MM.1S (cell line): Measurements from ENCODE around the gene ITGB6.

Experiments
- DNase-seq: peaks from one replicate; pipeline ENCODE4 v3.0.0-alpha.2; 2015
- H2AFZ ChIP-seq: fragments of 300-600 bp; sonication (generic); 2 replicates; pipeline ENCODE4 v1.6.0; 2016; ENCODE audit warnings: antibody characterized with exemption, low read length
- H3F3A ChIP-seq: fragments of 300-600 bp; sonication (generic); 2 replicates; pipeline ENCODE4 v1.6.1; 2016; ENCODE audit warnings: mild to moderate bottlenecking, antibody characterized with exemption, low read length, moderate library complexity, mixed read lengths; ENCODE audit not compliant: insufficient read depth
- H3K27ac ChIP-seq: fragments of 300-600 bp; sonication (generic); 2 replicates; pipeline ENCODE4 v1.5.1; 2016; ENCODE audit warnings: mild to moderate bottlenecking, low read length
- H3K27me3 ChIP-seq: fragments of 300-600 bp; sonication (generic); replicated peaks from 2 replicates; pipeline ENCODE4 v1.6.0; 2016; ENCODE audit warnings: low read length; ENCODE audit not compliant: insufficient read depth
- H3K36me3 ChIP-seq: fragments of 300-600 bp; sonication (generic); replicated peaks from 2 replicates; pipeline ENCODE4 v1.6.1; 2016; ENCODE audit warnings: mild to moderate bottlenecking, low read length, mixed read lengths; ENCODE audit not compliant: insufficient read depth
- H3K4me1 ChIP-seq: fragments of 300-600 bp; sonication (generic); 2 replicates; pipeline ENCODE4 v1.6.1; 2016; ENCODE audit warnings: low read length, mixed read lengths
- H3K4me2 ChIP-seq: fragments of 300-600 bp; sonication (generic); 2 replicates; pipeline ENCODE4 v1.6.0; 2016; ENCODE audit warnings: low read depth, low read length
- H3K4me3 ChIP-seq: fragments of 300-600 bp; sonication (generic); 2 replicates; pipeline ENCODE4 v1.5.1; 2016; ENCODE audit warnings: low read length, mixed read lengths
- H3K79me2 ChIP-seq: fragments of 300-600 bp; sonication (generic); 2 replicates; pipeline ENCODE4 v1.6.1; 2016; ENCODE audit warnings: mixed run types, low read length, mixed read lengths
- H3K9ac ChIP-seq: fragments of 300-600 bp; sonication (generic); 2 replicates; pipeline ENCODE4 v1.6.1; 2016; ENCODE audit warnings: low read length, mixed read lengths
- H3K9me2 ChIP-seq: fragments of 300-600 bp; sonication (generic); replicated peaks from 2 replicates; pipeline ENCODE4 v1.6.1; 2016; ENCODE audit warnings: mild to moderate bottlenecking, low read length, mixed read lengths; ENCODE audit not compliant: insufficient read depth
- H3K9me3 ChIP-seq: fragments of 300-600 bp; sonication (generic); replicated peaks from 2 replicates; pipeline ENCODE4 v1.6.1; 2016; ENCODE audit warnings: mild to moderate bottlenecking, low read length, mixed read lengths; ENCODE audit not compliant: insufficient read depth
- H4K20me1 ChIP-seq: fragments of 300-600 bp; sonication (generic); 2 replicates; pipeline ENCODE4 v1.6.1; 2016; ENCODE audit warnings: mild to moderate bottlenecking, low read length, moderate library complexity, mixed read lengths; ENCODE audit not compliant: insufficient read depth
- EZH2 ChIP-seq: fragments of 300-600 bp; sonication (generic); optimal IDR thresholded peaks from 2 replicates; pipeline ENCODE3; 2017; ENCODE audit warnings: low read depth, mild to moderate bottlenecking, antibody characterized with exemption, low read length, mixed read lengths
- EZH2phosphoT487 ChIP-seq: fragments of 300-600 bp; sonication (generic); IDR thresholded peaks from 2 replicates; pipeline ENCODE4 v1.6.1; 2018; ENCODE audit warnings: antibody characterized with exemption, low read length
- TF ChIP-seq, protein P1 (sequence below): fragments of 300-600 bp; sonication (generic); IDR thresholded peaks from 2 replicates; pipeline ENCODE4 v1.5.1; 2016; ENCODE audit warnings: antibody characterized with exemption, low read length, mixed read lengths

ITGB6 gene

GRCh38 chr2:160076241-160076640 lies 123.8 kb downstream of the ITGB6 start:
- Histone ChIP-seq H3K9me2 (no peaks in the 10 kb centered on the region), H3F3A (peaks cover 11% of the 10 kb centered on the region; the same call in 1 of the 2 replicates), H3K36me3 (no peaks in the 10 kb centered on the region), H2AFZ (peak overlapping the region; percentile 56; the same call in 1 of the 2 replicates), H3K79me2 (no peaks in the 10 kb centered on the region), H3K9ac (no peak overlapping the region), H3K9me3 (no peaks in the 10 kb centered on the region), H4K20me1 (no peaks in the 10 kb centered on the region), H3K4me1 (peaks cover 8% of the 10 kb centered on the region; the same call in 1 of the 2 replicates), H3K27me3 (no peaks in the 10 kb centered on the region), H3K4me3 (no peak overlapping the region), H3K4me2 (peak overlapping the region; percentile 51; the same call in 1 of the 2 replicates), H3K27ac (peak overlapping the region; percentile 52; the same call in 1 of the 2 replicates)
- TF ChIP-seq EZH2phosphoT487 (no peak), EZH2 (no peak)
- TF ChIP-seq, protein P1, sequence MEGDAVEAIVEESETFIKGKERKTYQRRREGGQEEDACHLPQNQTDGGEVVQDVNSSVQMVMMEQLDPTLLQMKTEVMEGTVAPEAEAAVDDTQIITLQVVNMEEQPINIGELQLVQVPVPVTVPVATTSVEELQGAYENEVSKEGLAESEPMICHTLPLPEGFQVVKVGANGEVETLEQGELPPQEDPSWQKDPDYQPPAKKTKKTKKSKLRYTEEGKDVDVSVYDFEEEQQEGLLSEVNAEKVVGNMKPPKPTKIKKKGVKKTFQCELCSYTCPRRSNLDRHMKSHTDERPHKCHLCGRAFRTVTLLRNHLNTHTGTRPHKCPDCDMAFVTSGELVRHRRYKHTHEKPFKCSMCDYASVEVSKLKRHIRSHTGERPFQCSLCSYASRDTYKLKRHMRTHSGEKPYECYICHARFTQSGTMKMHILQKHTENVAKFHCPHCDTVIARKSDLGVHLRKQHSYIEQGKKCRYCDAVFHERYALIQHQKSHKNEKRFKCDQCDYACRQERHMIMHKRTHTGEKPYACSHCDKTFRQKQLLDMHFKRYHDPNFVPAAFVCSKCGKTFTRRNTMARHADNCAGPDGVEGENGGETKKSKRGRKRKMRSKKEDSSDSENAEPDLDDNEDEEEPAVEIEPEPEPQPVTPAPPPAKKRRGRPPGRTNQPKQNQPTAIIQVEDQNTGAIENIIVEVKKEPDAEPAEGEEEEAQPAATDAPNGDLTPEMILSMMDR = no peak
- DNase-seq = no peak

DNA sequence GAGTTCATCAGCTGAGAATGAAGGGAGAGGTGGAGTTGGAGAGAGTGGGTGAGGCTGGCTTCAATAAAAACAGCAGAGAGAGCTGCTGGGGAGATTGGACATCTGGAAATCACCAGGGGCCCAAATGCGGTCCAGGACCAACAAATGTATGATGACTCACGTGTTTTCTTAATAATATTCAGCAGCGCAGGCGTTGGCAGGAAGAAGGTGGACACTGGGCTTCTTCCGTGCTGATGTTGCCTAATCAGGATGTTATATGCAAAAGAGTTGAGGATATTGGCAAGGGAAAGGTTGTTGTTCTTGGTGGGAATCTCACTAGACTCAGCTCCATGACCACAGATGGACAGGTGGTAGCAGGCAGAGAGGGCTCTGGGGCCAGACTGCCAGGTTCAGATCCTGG lies 124.9 kb downstream of the ITGB6 start:
- Histone ChIP-seq H3K27ac (no peak overlapping the region), H3K27me3 (no peaks in the 10 kb centered on the region), H3K4me1 (peaks cover 8% of the 10 kb centered on the region; the same call in 1 of the 2 replicates), H3K9me3 (no peaks in the 10 kb centered on the region), H3K4me3 (no peak overlapping the region), H2AFZ (no peak overlapping the region), H3K9ac (no peak overlapping the region), H3K4me2 (no peak overlapping the region), H3K9me2 (no peaks in the 10 kb centered on the region), H4K20me1 (no peaks in the 10 kb centered on the region), H3K79me2 (no peaks in the 10 kb centered on the region), H3F3A (peaks cover 11% of the 10 kb centered on the region; the same call in 1 of the 2 replicates), H3K36me3 (no peaks in the 10 kb centered on the region)
- no peak for DNase-seq
- TF ChIP-seq, protein P1 = no peak
- TF ChIP-seq EZH2 (no peak), EZH2phosphoT487 (no peak)

DNA sequence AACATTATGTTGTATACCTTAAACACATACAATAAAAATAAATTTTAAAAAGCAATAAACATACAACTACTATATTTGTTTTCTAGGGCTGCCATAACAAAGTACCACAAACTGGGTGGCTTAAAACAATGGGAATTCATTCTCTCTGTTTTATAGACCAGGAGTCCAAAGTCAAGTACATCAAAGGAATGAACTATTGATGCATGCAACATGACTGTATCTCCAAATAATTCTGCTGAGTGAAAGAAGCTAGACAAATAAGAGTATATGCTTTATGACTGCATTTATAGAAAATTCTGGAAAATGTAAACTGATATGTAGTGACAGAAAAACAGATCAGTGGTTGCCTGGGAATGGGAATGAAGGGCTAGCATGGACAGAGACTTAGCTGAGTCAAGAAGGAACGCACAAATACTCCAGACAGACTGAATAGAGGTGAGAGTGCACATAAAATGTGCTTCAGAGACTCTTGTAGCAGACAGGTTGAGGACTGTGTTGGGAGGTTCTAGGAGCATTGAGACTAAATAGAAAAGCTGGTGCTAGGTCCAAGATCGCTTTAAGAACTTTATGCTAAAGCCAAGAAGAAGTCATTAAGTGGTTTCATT lies 126.7 kb downstream of the ITGB6 start:
- H2AFZ ChIP-seq = no peak overlapping the region
- DNase-seq = no peak
- H4K20me1 ChIP-seq = no peaks in the 10 kb centered on the region

More for the DNA sequence above, 126.7 kb downstream of the ITGB6 start:
- no peak for TF ChIP-seq EZH2phosphoT487
- TF ChIP-seq EZH2 = no peak
- TF ChIP-seq, protein P1 = no peak
- Histone ChIP-seq H3K27me3 (no peaks in the 10 kb centered on the region), H3K9me2 (no peaks in the 10 kb centered on the region), H3K4me1 (peaks cover 8% of the 10 kb centered on the region; the same call in 1 of the 2 replicates), H3K79me2 (no peaks in the 10 kb centered on the region), H3K4me2 (no peak overlapping the region), H3F3A (peaks cover 11% of the 10 kb centered on the region; the same call in 1 of the 2 replicates), H3K9me3 (no peaks in the 10 kb centered on the region), H3K4me3 (no peak overlapping the region), H3K36me3 (no peaks in the 10 kb centered on the region), H3K27ac (no peak overlapping the region), H3K9ac (no peak overlapping the region)
